BE2C (cell line): ENCODE measurements around the gene SNX9.
"Not testable (repeated sequence)": the region's sequence is repeated elsewhere in the genome, so short reads cannot be mapped to it uniquely, and the experiment has no call there.

ENCODE experiments used
- DNase-seq: peaks from one replicate; pipeline ENCODE4 v3.0.0-alpha.2; 2020
- H3K27me3 ChIP-seq: fragments of 250-450 bp; sonication (Bioruptor Pico); 2 replicates; pipeline ENCODE4 v1.5.1; 2020; ENCODE audit warnings: mild to moderate bottlenecking
- H3K36me3 ChIP-seq: fragments of 250-450 bp; sonication (Bioruptor Pico); 2 replicates; pipeline ENCODE4 v1.5.1; 2020; ENCODE audit warnings: mild to moderate bottlenecking
- H3K4me1 ChIP-seq: fragments of 250-450 bp; sonication (Bioruptor Pico); 2 replicates; pipeline ENCODE4 v1.5.1; 2020
- H3K4me3 ChIP-seq: 2 replicates; pipeline ENCODE4 v1.5.1; 2011; ENCODE audit warnings: low read depth, low read length
- H3K9me3 ChIP-seq: fragments of 250-450 bp; sonication (Bioruptor Pico); 2 replicates; pipeline ENCODE4 v1.5.1; 2020
- TF ChIP-seq, protein P1 (sequence below): IDR thresholded peaks from 2 replicates; pipeline ENCODE4 v1.5.1; 2012; ENCODE audit warnings: mild to moderate bottlenecking, low read depth, low read length

SNX9 gene

DNA sequence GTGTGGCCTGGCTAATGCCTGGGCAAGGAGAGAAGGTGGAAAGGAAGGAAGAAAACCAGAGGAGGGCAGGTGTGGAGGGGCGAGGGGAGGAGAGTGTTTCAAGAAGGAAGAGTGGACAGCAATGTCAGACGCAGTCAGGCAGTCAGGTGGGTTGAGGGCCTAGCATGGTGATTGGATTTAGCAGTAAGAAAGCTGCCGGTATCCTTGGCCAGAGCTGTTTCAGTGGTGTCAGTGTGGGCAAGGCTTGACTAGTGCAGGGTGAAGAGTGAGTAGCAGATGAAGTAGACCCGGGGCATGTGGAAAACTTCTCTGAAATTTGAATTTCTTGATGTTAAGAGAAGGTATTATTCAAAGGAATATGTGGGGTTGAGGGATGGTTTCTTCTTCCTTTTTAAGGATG, 27.0 kb downstream of the SNX9 start:
- TF ChIP-seq, protein P1, sequence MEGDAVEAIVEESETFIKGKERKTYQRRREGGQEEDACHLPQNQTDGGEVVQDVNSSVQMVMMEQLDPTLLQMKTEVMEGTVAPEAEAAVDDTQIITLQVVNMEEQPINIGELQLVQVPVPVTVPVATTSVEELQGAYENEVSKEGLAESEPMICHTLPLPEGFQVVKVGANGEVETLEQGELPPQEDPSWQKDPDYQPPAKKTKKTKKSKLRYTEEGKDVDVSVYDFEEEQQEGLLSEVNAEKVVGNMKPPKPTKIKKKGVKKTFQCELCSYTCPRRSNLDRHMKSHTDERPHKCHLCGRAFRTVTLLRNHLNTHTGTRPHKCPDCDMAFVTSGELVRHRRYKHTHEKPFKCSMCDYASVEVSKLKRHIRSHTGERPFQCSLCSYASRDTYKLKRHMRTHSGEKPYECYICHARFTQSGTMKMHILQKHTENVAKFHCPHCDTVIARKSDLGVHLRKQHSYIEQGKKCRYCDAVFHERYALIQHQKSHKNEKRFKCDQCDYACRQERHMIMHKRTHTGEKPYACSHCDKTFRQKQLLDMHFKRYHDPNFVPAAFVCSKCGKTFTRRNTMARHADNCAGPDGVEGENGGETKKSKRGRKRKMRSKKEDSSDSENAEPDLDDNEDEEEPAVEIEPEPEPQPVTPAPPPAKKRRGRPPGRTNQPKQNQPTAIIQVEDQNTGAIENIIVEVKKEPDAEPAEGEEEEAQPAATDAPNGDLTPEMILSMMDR: no peak
- peaks cover 8% of the 10 kb centered on the region; the same call in 1 of the 2 replicates for H3K4me1 ChIP-seq
- no peaks in the 10 kb centered on the region for H3K27me3 ChIP-seq
- no peak overlapping the region for H3K4me3 ChIP-seq
- DNase-seq: no peak
- H3K36me3 ChIP-seq: no peaks in the 10 kb centered on the region
- H3K9me3 ChIP-seq: no peaks in the 10 kb centered on the region

DNA sequence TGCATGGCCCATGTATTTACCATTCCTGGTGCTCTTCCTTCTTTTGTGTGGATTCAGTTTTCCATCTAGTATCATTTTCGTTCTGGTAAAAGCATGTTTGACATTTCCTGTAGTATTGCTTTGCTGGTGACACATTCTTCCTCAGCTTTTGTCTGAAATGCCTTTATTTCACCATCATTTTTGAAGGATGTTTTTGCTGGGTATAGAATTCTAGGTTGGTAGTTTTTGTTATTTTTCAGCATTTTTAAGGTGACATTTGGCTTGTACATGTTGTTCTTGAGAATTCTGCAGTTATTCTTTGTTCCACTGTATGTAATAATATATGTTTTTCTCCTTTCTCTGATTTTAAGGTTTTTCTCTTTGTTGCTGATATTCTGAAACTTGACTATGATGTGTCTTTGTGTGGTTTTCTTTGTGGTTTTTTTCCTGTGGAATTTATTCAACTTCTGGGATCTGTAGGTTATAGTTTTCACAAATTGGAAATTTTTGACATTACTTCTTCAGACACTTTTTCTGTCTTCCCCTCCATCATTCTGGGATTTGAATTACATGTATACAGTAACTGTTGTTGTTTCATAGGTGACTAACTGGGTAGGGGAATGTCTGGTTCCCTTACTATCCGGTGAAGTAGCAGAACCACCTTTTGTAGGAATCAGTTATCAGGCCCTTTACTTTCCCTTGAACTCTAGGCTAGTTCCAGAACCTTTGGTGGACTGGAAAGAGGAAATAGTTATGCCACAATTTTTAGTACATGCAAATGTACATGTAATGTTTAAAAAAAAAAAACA, 30.2 kb downstream of the SNX9 start:
- TF ChIP-seq, protein P1: no peak
- Histone ChIP-seq H3K4me1 (no peaks in the 10 kb centered on the region), H3K9me3 (no peaks in the 10 kb centered on the region), H3K36me3 (no peaks in the 10 kb centered on the region), H3K4me3 (no peak overlapping the region), H3K27me3 (no peaks in the 10 kb centered on the region)
- DNase-seq: no peak

DNA sequence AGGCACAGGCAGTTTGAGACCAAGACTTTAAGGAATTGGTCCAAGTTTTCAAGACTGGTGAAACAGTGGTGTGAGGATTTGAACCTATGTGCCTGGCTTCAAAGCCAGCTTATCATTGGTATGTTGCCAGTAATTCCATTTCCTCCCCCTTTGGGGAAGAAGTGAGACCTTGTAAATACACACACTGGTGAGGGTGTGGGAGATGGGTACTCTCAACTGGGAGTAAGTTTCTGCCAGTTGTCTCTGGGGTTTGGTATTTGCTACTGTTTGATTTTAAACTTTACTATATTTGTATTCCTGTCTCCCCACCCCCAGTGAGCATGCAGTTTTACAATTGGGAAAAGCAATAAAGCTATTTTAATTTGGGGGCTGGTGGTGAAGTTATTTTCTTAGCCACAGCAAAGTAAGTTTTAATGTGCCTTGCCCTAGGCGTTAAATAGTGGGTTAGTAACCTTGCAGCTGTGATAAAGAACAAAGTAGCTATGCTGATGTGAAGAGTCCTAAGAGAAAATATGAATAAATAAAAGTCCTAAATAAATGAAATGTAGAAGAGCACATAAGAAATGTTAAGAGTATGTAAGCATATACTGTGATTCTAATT, 31.0 kb downstream of the SNX9 start:
- Histone ChIP-seq H3K4me3 (no peak overlapping the region), H3K4me1 (no peaks in the 10 kb centered on the region), H3K27me3 (no peaks in the 10 kb centered on the region), H3K9me3 (no peaks in the 10 kb centered on the region), H3K36me3 (no peaks in the 10 kb centered on the region)
- TF ChIP-seq, protein P1: no peak
- DNase-seq: no peak

DNA sequence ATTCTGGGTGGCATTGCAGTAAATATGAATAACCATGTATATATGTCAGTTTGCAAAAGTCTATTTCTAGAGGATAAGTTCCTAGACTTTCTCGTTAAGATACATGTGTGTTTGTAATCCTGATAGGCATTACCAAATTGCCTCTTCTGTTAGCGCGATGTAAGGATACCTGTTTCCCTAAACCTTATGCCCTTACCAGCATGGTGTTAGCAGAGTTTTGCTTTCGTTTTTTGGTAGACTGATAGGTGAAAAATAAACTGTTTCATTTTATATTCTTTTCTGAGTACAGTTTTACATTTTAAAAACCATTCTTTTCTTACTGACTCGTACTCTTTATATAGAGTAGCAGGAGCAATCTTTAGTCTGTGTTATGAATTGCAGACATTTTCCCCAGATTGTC, 32.3 kb downstream of the SNX9 start:
- Histone ChIP-seq H3K4me3 (no peak overlapping the region), H3K27me3 (no peaks in the 10 kb centered on the region), H3K36me3 (no peaks in the 10 kb centered on the region), H3K9me3 (no peaks in the 10 kb centered on the region), H3K4me1 (no peaks in the 10 kb centered on the region)
- TF ChIP-seq, protein P1: no peak
- DNase-seq: no peak

DNA sequence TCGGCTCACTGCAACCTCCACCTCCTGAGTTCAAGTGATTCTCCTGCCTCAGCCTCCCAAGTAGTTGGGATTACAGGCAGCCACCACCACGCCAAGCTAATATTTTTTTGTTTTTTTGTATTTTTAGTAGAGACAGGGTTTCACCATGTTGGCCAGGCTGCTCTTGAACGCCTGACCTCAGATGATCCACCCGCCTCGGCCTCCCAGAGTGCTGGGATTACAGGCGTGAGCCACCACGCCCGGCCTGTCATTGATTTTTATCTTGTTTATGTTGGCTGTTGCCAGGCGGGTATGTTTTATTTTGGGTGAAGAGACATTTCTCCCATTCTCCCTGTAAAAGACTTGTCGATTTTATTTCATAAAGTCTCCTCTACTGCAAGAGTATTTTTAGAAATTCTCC, 32.8 kb downstream of the SNX9 start:
- not testable (repeated sequence) for H3K36me3 ChIP-seq, H3K9me3 ChIP-seq, H3K4me1 ChIP-seq, DNase-seq, H3K27me3 ChIP-seq, H3K4me3 ChIP-seq

DNA sequence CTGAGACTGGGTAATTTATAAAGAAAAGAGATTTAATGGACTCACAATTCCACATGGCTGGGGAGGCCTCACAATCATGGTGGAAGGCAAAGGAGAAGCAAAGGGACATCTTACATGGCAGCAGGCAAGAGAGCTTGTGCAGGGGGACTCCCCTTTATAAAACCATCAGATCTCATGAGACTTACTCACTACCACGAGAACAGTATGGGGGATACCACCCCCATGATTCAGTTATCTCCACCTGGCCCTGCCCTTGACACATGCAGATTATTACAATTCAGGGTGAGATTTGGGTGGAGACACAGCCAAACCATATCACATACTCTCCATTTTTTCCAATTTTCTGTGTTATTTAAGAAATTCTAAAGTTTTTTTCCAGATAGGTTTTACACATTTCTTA, 35.6 kb downstream of the SNX9 start:
- H3K36me3 ChIP-seq, H3K4me3 ChIP-seq, H3K9me3 ChIP-seq, H3K27me3 ChIP-seq, DNase-seq: not testable (repeated sequence)
- H3K4me1 ChIP-seq: peaks cover 24% of the 10 kb centered on the region

DNA sequence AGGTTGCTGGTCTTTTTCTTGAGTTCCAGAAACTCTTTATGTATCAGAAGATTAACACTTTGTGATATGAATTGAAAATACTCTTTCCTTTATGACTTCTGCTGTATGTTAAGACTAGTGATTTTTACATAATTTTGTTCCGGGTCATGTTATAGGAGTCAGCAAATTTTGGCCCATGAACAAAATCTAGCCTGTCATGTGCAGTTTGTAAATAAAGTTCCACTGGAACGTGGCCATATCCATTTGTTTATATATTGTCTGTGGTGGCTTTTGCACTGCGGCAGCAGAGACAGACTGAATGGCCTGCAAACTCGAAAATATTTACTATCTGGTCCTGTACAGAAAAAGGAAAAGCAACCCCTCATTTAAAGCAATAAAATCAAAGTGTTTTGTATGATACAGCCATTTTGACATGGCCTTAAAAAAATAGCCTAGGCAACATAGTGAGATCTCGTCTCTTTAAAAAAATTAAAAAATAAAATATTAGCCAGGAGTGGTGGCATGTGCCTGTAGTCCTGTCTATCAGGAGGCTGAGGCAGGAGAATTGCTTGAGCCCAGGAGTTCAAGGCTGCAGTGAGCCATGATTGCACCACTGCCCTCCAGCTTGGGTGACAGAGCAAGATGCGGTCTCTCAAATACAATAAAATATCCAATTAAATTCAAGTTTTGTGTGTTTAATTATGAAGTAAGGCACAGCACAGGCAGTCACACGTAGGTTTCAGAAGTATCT, 36.9 kb downstream of the SNX9 start:
- Histone ChIP-seq H3K4me3 (no peak overlapping the region), H3K27me3 (no peaks in the 10 kb centered on the region), H3K36me3 (no peaks in the 10 kb centered on the region), H3K4me1 (peaks cover 24% of the 10 kb centered on the region), H3K9me3 (no peaks in the 10 kb centered on the region)
- TF ChIP-seq, protein P1: no peak
- no peak for DNase-seq
